CD14-positive monocyte (primary cell): ENCODE data around the gene ROGDI. TPM values are rescaled to one million over a fixed set of nuclear protein-coding genes. Genes with fewer than 3 reads are reported as not detected.

Experiments used
- DNase-seq, 3 donors: peaks; one replicate each; pipeline ENCODE4 v3.0.0-alpha.2; 2011 to 2022
- H2AFZ ChIP-seq: 2 replicates; pipeline ENCODE4 v1.6.0; 2012; ENCODE audit warnings: mild to moderate bottlenecking, low read depth, low read length, inconsistent platforms; ENCODE audit not compliant: insufficient read depth, poor library complexity, severe bottlenecking
- H3K27ac ChIP-seq, 2 donors: 1 replicate in 1 of 2; 2 replicates in 1 of 2; pipeline ENCODE4 v1.5.1; 2012 to 2013; ENCODE audit warnings: low read length in 2 of 2, control low read depth in 1 of 2, inconsistent platforms in 1 of 2, low read depth in 1 of 2, mild to moderate bottlenecking in 1 of 2
- H3K27me3 ChIP-seq, 2 donors: one replicate each; pipeline versions ENCODE4 v1.6.0 to v1.6.1; 2011 to 2013; ENCODE audit warnings: low read length in 2 of 2; ENCODE audit not compliant: control insufficient read depth in 2 of 2, insufficient read depth in 2 of 2
- H3K36me3 ChIP-seq, 2 donors: replicated peaks in 1 of 2; 1 replicate in 1 of 2; 2 replicates in 1 of 2; pipeline versions ENCODE4 v1.5.1 to v1.6.1; 2012 to 2013; ENCODE audit warnings: low read length in 2 of 2, control low read depth in 1 of 2, inconsistent platforms in 1 of 2, mild to moderate bottlenecking in 1 of 2; ENCODE audit not compliant: insufficient read depth in 2 of 2, control insufficient read depth in 1 of 2
- H3K4me1 ChIP-seq, 2 donors: 1 replicate in 1 of 2; 2 replicates in 1 of 2; pipeline versions ENCODE4 v1.5.1 to v1.6.1; 2012 to 2013; ENCODE audit warnings: low read length in 2 of 2, control low read depth in 1 of 2, inconsistent platforms in 1 of 2, mild to moderate bottlenecking in 1 of 2, moderate library complexity in 1 of 2; ENCODE audit not compliant: insufficient read depth in 2 of 2, control insufficient read depth in 1 of 2
- H3K4me2 ChIP-seq: replicated peaks from 2 replicates; pipeline ENCODE3; 2012; ENCODE audit warnings: low read length, moderate library complexity, mild to moderate bottlenecking; ENCODE audit not compliant: poor library complexity, severe bottlenecking; ENCODE audit errors: extremely low read depth
- H3K4me3 ChIP-seq, 3 experiments: fragments of 200-600 bp in 1 of 3; sonication (generic) in 1 of 3; replicated peaks in 1 of 3; 1 replicate in 2 of 3; 2 replicates in 1 of 3; pipeline ENCODE4 v1.5.1; 2011 to 2013; ENCODE audit warnings: low read length in 3 of 3, mild to moderate bottlenecking in 3 of 3, control low read depth in 2 of 3, low read depth in 2 of 3, inconsistent platforms in 1 of 3, moderate library complexity in 1 of 3
- H3K79me2 ChIP-seq: 2 replicates; pipeline ENCODE4 v1.6.0; 2012; ENCODE audit warnings: mild to moderate bottlenecking, control low read depth, inconsistent platforms, low read length, moderate library complexity; ENCODE audit not compliant: insufficient read depth
- H3K9ac ChIP-seq: 2 replicates; pipeline ENCODE4 v1.6.0; 2017; ENCODE audit warnings: low read length, mild to moderate bottlenecking; ENCODE audit not compliant: insufficient read depth, poor library complexity, severe bottlenecking
- H3K9me3 ChIP-seq, 2 donors: replicated peaks in 1 of 2; 1 replicate in 1 of 2; 2 replicates in 1 of 2; pipeline versions ENCODE4 v1.5.1 to v1.6.1; 2012 to 2013; ENCODE audit warnings: low read length in 2 of 2, control low read depth in 1 of 2; ENCODE audit not compliant: control insufficient read depth in 1 of 2, insufficient read depth in 1 of 2
- H4K20me1 ChIP-seq: 2 replicates; pipeline ENCODE4 v1.6.0; 2012; ENCODE audit warnings: mild to moderate bottlenecking, low read length, control low read depth, moderate library complexity; ENCODE audit not compliant: insufficient read depth
- H3K27ac Mint-ChIP-seq, 7 donors: one replicate each; pipeline ENCODE4 v1.8.0; 2020; ENCODE audit warnings: mild to moderate bottlenecking in 7 of 7, mixed read lengths in 7 of 7, moderate library complexity in 6 of 7, inconsistent platforms in 2 of 7
- H3K27me3 Mint-ChIP-seq, 3 donors: one replicate each; pipeline ENCODE4 v1.8.0; 2021 to 2022; ENCODE audit warnings: low read depth in 3 of 3, mild to moderate bottlenecking in 3 of 3, mixed read lengths in 3 of 3, moderate library complexity in 3 of 3, inconsistent platforms in 1 of 3
- H3K36me3 Mint-ChIP-seq, 2 donors: one replicate each; pipeline ENCODE4 v1.8.0; 2020; ENCODE audit warnings: mixed read lengths in 2 of 2, inconsistent platforms in 1 of 2, mild to moderate bottlenecking in 1 of 2
- H3K4me1 Mint-ChIP-seq: one replicate; pipeline ENCODE4 v1.8.0; 2020; ENCODE audit warnings: mild to moderate bottlenecking, mixed read lengths
- H3K4me3 Mint-ChIP-seq, 2 donors: one replicate each; pipeline ENCODE4 v1.8.0; 2020; ENCODE audit warnings: mild to moderate bottlenecking in 2 of 2, mixed read lengths in 2 of 2, moderate library complexity in 1 of 2
- H3K9me3 Mint-ChIP-seq, 7 donors: one replicate each; pipeline ENCODE4 v1.8.0; 2020 to 2022; ENCODE audit warnings: mixed read lengths in 7 of 7, mild to moderate bottlenecking in 6 of 7, moderate library complexity in 6 of 7, inconsistent platforms in 2 of 7
- whole genome bisulfite sequencing: methylation state at CpG from one replicate; pipeline ENCODE4 v1.1.5; 2013; ENCODE audit warnings: missing lambda C conversion rate; ENCODE audit not compliant: insufficient coverage; 5-methylcytosine and 5-hydroxymethylcytosine counted together
- intact Hi-C, 2 donors: fragments of 100-400 bp; cut with micrococcal nuclease; formaldehyde crosslinking; loops; one replicate each; pipeline versions ENCODE4 v1.15.0 to v1.15.1; 2023
- polyA plus RNA-seq, 3 donors: library from polyadenylated mRNA; depleted of rRNA in 1 of 3; unstranded in 2 of 3; stranded (reverse) in 1 of 3; fragments of 300-500 nt in 2 of 3; fragments of >200 nt in 1 of 3; fragmentation: Illumina TruSeq in 2 of 3; gene quantifications; 1 replicate in 2 of 3; 2 replicates in 1 of 3; pipeline ENCODE4 v1.2.3, GENCODE V29; 2012 to 2021
- TF ChIP-seq, protein P1 (sequence below): fragments of 200-600 bp; IDR thresholded peaks from one replicate; pipeline ENCODE4 v1.8.0; 2022; ENCODE audit warnings: antibody characterized with exemption, mild to moderate bottlenecking

Gene ROGDI
- polyA plus RNA-seq, 3 donors, result 40.9 to 126 (median 54.4) TPM

DNA sequence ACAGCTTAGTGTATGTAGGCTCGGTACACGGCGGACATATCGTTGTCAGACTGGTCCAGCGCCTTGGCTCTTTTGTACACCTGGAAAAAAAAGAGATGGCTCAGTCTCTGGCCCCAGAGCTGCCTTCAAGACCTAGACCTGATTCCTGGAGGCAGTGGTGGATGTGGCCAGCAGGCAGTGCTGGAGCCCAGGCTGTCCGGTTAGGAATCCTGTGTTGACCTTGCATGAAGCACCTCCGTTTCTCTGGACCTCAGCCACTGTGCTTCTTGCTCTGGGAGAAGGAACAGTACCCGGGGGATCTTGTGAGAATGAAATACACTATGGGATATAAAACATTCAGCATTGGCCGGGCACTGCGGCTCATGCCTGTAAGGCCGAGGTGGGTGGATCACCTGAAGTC is 2.8 kb upstream of the ROGDI start:
- peak overlapping the region in 1 of 2 donors; percentile 86 for H3K27ac ChIP-seq
- no peak overlapping the region for H3K4me2 ChIP-seq
- H3K4me3 ChIP-seq, result no peak overlapping the region
- no peak overlapping the region for H2AFZ ChIP-seq
- Mint-ChIP-seq H3K9me3 (peaks cover 0 to under 1% (median 0%) of the 10 kb centered on the region in 7 donors), H3K4me1 (peaks cover 37% of the 10 kb centered on the region), H3K27ac (peak overlapping the region in 6 of 7 donors; percentile 1 to 97 (median 76)), H3K4me3 (no peak overlapping the region), H3K27me3 (peaks cover 0 to 2% (median 0%) of the 10 kb centered on the region in 3 donors), H3K36me3 (peaks cover 31 to 62% of the 10 kb centered on the region in 2 donors)
- peaks cover 44 to 56% of the 10 kb centered on the region in 2 donors for H3K36me3 ChIP-seq
- no peaks in the 10 kb centered on the region for H3K9me3 ChIP-seq
- H3K9ac ChIP-seq, result no peak overlapping the region
- peaks cover 35 to 41% of the 10 kb centered on the region in 2 donors for H3K4me1 ChIP-seq
- TF ChIP-seq, protein P1, sequence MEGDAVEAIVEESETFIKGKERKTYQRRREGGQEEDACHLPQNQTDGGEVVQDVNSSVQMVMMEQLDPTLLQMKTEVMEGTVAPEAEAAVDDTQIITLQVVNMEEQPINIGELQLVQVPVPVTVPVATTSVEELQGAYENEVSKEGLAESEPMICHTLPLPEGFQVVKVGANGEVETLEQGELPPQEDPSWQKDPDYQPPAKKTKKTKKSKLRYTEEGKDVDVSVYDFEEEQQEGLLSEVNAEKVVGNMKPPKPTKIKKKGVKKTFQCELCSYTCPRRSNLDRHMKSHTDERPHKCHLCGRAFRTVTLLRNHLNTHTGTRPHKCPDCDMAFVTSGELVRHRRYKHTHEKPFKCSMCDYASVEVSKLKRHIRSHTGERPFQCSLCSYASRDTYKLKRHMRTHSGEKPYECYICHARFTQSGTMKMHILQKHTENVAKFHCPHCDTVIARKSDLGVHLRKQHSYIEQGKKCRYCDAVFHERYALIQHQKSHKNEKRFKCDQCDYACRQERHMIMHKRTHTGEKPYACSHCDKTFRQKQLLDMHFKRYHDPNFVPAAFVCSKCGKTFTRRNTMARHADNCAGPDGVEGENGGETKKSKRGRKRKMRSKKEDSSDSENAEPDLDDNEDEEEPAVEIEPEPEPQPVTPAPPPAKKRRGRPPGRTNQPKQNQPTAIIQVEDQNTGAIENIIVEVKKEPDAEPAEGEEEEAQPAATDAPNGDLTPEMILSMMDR, result no peak
- no peak for DNase-seq
- WGBS, result 95% methylated on average over 8 of the region's 11 CpGs
- H3K79me2 ChIP-seq, result peaks cover 23% of the 10 kb centered on the region
- H4K20me1 ChIP-seq, result no peaks in the 10 kb centered on the region
- intact Hi-C loops, result no loop called here
- no peaks in the 10 kb centered on the region for H3K27me3 ChIP-seq

DNA sequence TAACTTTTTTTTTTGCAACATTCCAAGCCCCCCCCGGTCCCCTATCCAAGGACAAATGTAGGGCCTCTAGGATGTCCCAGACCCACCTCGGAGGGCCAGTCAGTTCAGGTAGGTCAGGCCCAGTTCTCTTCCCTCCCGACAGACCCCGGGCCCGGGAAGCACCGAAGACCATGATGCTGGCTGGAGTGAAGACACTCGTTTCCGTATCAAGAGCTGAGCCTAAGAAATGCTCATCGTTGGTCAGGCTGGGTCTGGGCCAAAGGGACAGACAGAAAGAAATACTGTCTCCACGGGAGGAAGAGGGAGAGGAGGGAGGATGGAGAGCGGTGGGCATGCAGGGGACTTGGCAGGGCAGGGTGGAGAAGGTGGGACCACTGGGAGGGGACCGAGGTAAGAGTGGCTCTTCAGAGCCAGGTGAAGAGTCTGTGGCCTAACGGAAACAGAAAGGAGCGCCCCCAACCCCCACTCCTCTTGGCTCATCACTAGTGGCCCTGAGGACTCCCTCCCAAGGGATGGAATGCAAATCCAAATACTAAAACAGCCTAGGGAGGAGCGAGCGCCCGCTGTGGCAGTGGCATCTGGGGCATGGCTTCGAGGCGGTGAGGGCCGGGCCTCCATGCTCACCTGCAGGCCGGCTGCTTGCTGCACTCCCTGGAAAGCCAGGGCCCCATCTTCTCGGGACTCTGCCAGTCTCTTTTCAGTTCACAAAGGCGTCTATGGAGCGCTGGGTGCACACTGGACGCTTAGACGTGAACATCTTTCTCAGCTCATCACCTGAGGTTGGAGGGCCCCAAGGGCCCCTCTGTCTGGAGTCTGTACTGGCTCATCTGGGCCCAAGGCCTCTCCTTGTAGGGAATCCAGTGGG is 1.7 kb upstream of the ROGDI start:
- peak overlapping the region; percentile 77 to 86 for H3K27ac ChIP-seq
- Mint-ChIP-seq H3K4me3 (peak overlapping the region; percentile 87 to 89), H3K4me1 (peaks cover 42% of the 10 kb centered on the region), H3K27me3 (peaks cover 0 to 2% (median 0%) of the 10 kb centered on the region in 3 donors), H3K36me3 (peaks cover 27 to 59% of the 10 kb centered on the region in 2 donors), H3K9me3 (no peaks in the 10 kb centered on the region), H3K27ac (peak overlapping the region; percentile 86 to 97 (median 96))
- H3K4me3 ChIP-seq, result peak overlapping the region in 1 of 3 experiments; percentile 92
- H3K4me2 ChIP-seq, result peak overlapping the region; percentile 98
- H3K4me1 ChIP-seq, result peaks cover 40 to 48% of the 10 kb centered on the region in 2 donors
- no peak overlapping the region for H2AFZ ChIP-seq
- no peak overlapping the region for H3K9ac ChIP-seq
- no peaks in the 10 kb centered on the region for H4K20me1 ChIP-seq
- no peak for DNase-seq
- TF ChIP-seq, protein P1, result no peak
- H3K9me3 ChIP-seq, result no peaks in the 10 kb centered on the region
- intact Hi-C loops, result loop anchor here (2.0 to 5.0 kb wide), 4 partner anchors 37 to 72 kb away; partner anchors contain the start of genes ANKS3 (in 2 of the 2), DNAAF8 (in 2 of the 2), GLYR1 (in 2 of the 2) and UBN1 (in 2 of the 2)
- H3K36me3 ChIP-seq, result peaks cover 44 to 53% of the 10 kb centered on the region in 2 donors
- 75% methylated on average over 22 of the region's 26 CpGs for WGBS
- no peaks in the 10 kb centered on the region for H3K27me3 ChIP-seq
- peaks cover 34% of the 10 kb centered on the region for H3K79me2 ChIP-seq
